HepG2 (cell line): ENCODE data around the gene STARD10. TPM values are rescaled to one million over a fixed set of nuclear protein-coding genes. Genes with fewer than 3 reads are reported as not detected.

ENCODE experiments used
- ATAC-seq: fragments of 200-7000 bp; cut with Tn5 transposase; 3 replicates; pipeline ENCODE4 v1.9.1; 2020; ENCODE audit warnings: mild to moderate bottlenecking, moderate library complexity
- BruUV-seq: library from RNA; stranded (reverse); fragments of 400-500 nt; replicated peaks from 2 replicates; lab custom pipeline; 2021; lab: Mats Ljungman, UMichigan
- CTCF ChIA-PET: fragments of 300-600 bp; formaldehyde crosslinking; extraction: SDS; loops from one replicate; lab custom pipeline; 2021; ENCODE audit warnings: low total read pairs, inconsistent platforms, low intra/inter-chr PET ratio; lab: Yijun Ruan, JAX
- POLR2A ChIA-PET: fragments of 350-600 bp; sonication (Branson Sonifier 250); formaldehyde crosslinking; loops from one replicate; lab custom pipeline; 2020; ENCODE audit warnings: antibody characterized with exemption, inconsistent platforms; lab: Yijun Ruan, JAX
- DNase-seq: peaks from one replicate; pipeline ENCODE4 v3.0.0-alpha.2; 2015; ENCODE audit warnings: low spot score
- FAIRE-seq: peaks from 3 replicates; lab custom pipeline; 2011; peaks lifted over from hg19 to GRCh38; lab: Jason Lieb, UNC
- H2AFZ ChIP-seq: one replicate; pipeline ENCODE4 v1.6.1; 2011; ENCODE audit warnings: low read length, inconsistent platforms
- H3K27ac ChIP-seq: fragments of 300-600 bp; 3 replicates; pipeline ENCODE4 v1.8.0; 2011; ENCODE audit warnings: mixed run types, mild to moderate bottlenecking, mixed read lengths, low read length, inconsistent platforms; ENCODE audit not compliant: insufficient read depth; ENCODE audit errors: extremely low read length
- H3K27me3 ChIP-seq, 2 experiments: fragments of 200-600 bp in 1 of 2; 2 replicates in 1 of 2; 3 replicates in 1 of 2; pipeline versions ENCODE4 v1.6.0 to v1.8.0; 2011; ENCODE audit warnings: low read length in 2 of 2, mild to moderate bottlenecking in 2 of 2, moderate library complexity in 2 of 2, inconsistent platforms in 1 of 2; ENCODE audit not compliant: insufficient read depth in 2 of 2, control insufficient read depth in 1 of 2
- H3K36me3 ChIP-seq, 2 experiments: fragments of 200-600 bp in 1 of 2; replicated peaks in 1 of 2; 2 replicates in 1 of 2; 3 replicates in 1 of 2; pipeline versions ENCODE4 v1.5.1 to v1.8.0; 2011; ENCODE audit warnings: low read length in 2 of 2, inconsistent platforms in 1 of 2; ENCODE audit not compliant: insufficient read depth in 2 of 2, control insufficient read depth in 1 of 2
- H3K4me1 ChIP-seq: 2 replicates; pipeline ENCODE4 v1.5.1; 2012; ENCODE audit warnings: low read length, inconsistent platforms; ENCODE audit not compliant: insufficient read depth
- H3K4me2 ChIP-seq: 2 replicates; pipeline ENCODE4 v1.6.0; 2011; ENCODE audit warnings: low read depth, low read length, inconsistent platforms
- H3K4me3 ChIP-seq, 3 experiments: fragments of 200-600 bp in 1 of 3; sonication (generic), shearing (Covaris generic) in 1 of 3; replicated peaks in 1 of 3; 2 replicates each; pipeline ENCODE4 v1.5.1; 2011 to 2016; ENCODE audit warnings: low read length in 3 of 3, inconsistent platforms in 2 of 3, low read depth in 2 of 3, mild to moderate bottlenecking in 2 of 3, control low read depth in 1 of 3, mixed read lengths in 1 of 3; ENCODE audit not compliant: insufficient read depth in 1 of 3
- H3K79me2 ChIP-seq: one replicate; pipeline ENCODE4 v1.6.1; 2011; ENCODE audit warnings: low read length, inconsistent platforms; ENCODE audit not compliant: insufficient read depth
- H3K9ac ChIP-seq: 2 replicates; pipeline ENCODE4 v1.6.0; 2011; ENCODE audit warnings: mild to moderate bottlenecking, low read depth, low read length, inconsistent platforms; ENCODE audit not compliant: insufficient read depth
- H3K9me3 ChIP-seq: 2 replicates; pipeline ENCODE4 v1.5.1; 2012; ENCODE audit warnings: mild to moderate bottlenecking, low read length
- H4K20me1 ChIP-seq: 2 replicates; pipeline ENCODE4 v1.6.0; 2011; ENCODE audit warnings: inconsistent platforms, mild to moderate bottlenecking, low read length, moderate library complexity; ENCODE audit not compliant: insufficient read depth
- AKAP8 ChIP-seq: sonication (generic); formaldehyde crosslinking; IDR thresholded peaks from 2 replicates; pipeline ENCODE4 v1.5.1; 2020; ENCODE audit warnings: mild to moderate bottlenecking, missing genetic modification reagents
- CBX2 ChIP-seq, 2 experiments: fragments of 200-600 bp in 1 of 2; sonication (generic); formaldehyde crosslinking in 1 of 2; IDR thresholded peaks; 2 replicates each; pipeline versions ENCODE4 v1.7.0 to v1.8.1; 2018 to 2022; ENCODE audit warnings: low read depth in 2 of 2, low read length in 1 of 2, mild to moderate bottlenecking in 1 of 2, missing genetic modification reagents in 1 of 2
- CREB1 ChIP-seq, 2 experiments: fragments of 450-650 bp in 1 of 2; IDR thresholded peaks; 2 replicates each; pipeline ENCODE4 v1.6.1; 2016 to 2017; ENCODE audit warnings: control low read depth in 1 of 2, mild to moderate bottlenecking in 1 of 2, missing compliant biosample characterization in 1 of 2, missing genetic modification characterization in 1 of 2
- CREBL2 ChIP-seq: sonication (generic); formaldehyde crosslinking; IDR thresholded peaks from 2 replicates; pipeline ENCODE4 v1.8.1; 2023; ENCODE audit warnings: missing genetic modification reagents, mild to moderate bottlenecking, borderline replicate concordance
- CREM ChIP-seq, 2 experiments: sonication (generic) in 1 of 2; formaldehyde crosslinking in 1 of 2; IDR thresholded peaks; 2 replicates each; pipeline versions ENCODE4 v1.4.0 to v1.6.1; 2016 to 2020; ENCODE audit warnings: antibody characterized with exemption in 1 of 2, mild to moderate bottlenecking in 1 of 2, missing genetic modification reagents in 1 of 2
- FOXP1 ChIP-seq, 2 experiments: fragments of 450-650 bp in 1 of 2; IDR thresholded peaks; 2 replicates each; pipeline ENCODE4 v1.6.1; 2017 to 2018; ENCODE audit warnings: antibody characterized with exemption in 1 of 2
- GTF2F1 ChIP-seq: fragments of 150-350 bp; IDR thresholded peaks from 2 replicates; pipeline ENCODE4 v1.6.1; 2014; ENCODE audit warnings: low read length
- IRF2 ChIP-seq: IDR thresholded peaks from 2 replicates; pipeline ENCODE4 v1.6.1; 2018; ENCODE audit warnings: missing genetic modification reagents, missing compliant biosample characterization
- KLF13 ChIP-seq: sonication (generic); formaldehyde crosslinking; IDR thresholded peaks from 2 replicates; pipeline ENCODE4 v1.4.0; 2020; ENCODE audit warnings: mild to moderate bottlenecking, missing genetic modification reagents
- KLF16 ChIP-seq, 2 experiments: sonication (generic) in 1 of 2; formaldehyde crosslinking in 1 of 2; IDR thresholded peaks; 2 replicates each; pipeline versions ENCODE4 v1.6.1 to v1.8.0; 2016 to 2023; ENCODE audit warnings: missing genetic modification reagents in 2 of 2, missing compliant biosample characterization in 1 of 2
- MTERF4 ChIP-seq: sonication (generic); formaldehyde crosslinking; IDR thresholded peaks from 2 replicates; pipeline ENCODE4 v1.8.0; 2023; ENCODE audit warnings: mild to moderate bottlenecking, missing genetic modification reagents
- NCOA1 ChIP-seq: sonication (generic); formaldehyde crosslinking; IDR thresholded peaks from 2 replicates; pipeline ENCODE4 v1.9.0; 2021; ENCODE audit warnings: missing genetic modification reagents
- NR3C1 ChIP-seq: sonication (generic); formaldehyde crosslinking; IDR thresholded peaks from 2 replicates; pipeline ENCODE4 v1.4.0; 2020; ENCODE audit warnings: missing genetic modification reagents
- SETDB1 ChIP-seq: sonication (generic); formaldehyde crosslinking; IDR thresholded peaks from 2 replicates; pipeline ENCODE4 v1.5.1; 2020; ENCODE audit warnings: missing genetic modification reagents, mild to moderate bottlenecking, borderline replicate concordance
- SRF ChIP-seq: IDR thresholded peaks from 2 replicates; pipeline ENCODE4 v1.6.1; 2011; ENCODE audit warnings: mild to moderate bottlenecking, low read depth, low read length, moderate library complexity
- TAF15 ChIP-seq: fragments of 200-400 bp; formaldehyde crosslinking; IDR thresholded peaks from one replicate; pipeline ENCODE4 v1.6.1; 2018; ENCODE audit warnings: mild to moderate bottlenecking, low read depth, low read length; ENCODE audit not compliant: poor library complexity, severe bottlenecking
- TOE1 ChIP-seq: sonication (generic); formaldehyde crosslinking; IDR thresholded peaks from 2 replicates; pipeline ENCODE4 v1.4.0; 2020; ENCODE audit warnings: mild to moderate bottlenecking, missing genetic modification reagents
- U2AF2 ChIP-seq: fragments of 200-400 bp; formaldehyde crosslinking; IDR thresholded peaks from 2 replicates; pipeline ENCODE4 v1.6.1; 2017; ENCODE audit warnings: low read depth, mild to moderate bottlenecking, low read length
- ZBTB46 ChIP-seq: sonication (generic); formaldehyde crosslinking; IDR thresholded peaks from 2 replicates; pipeline ENCODE4 v1.4.0; 2020; ENCODE audit warnings: mild to moderate bottlenecking, missing genetic modification reagents, borderline replicate concordance
- ZMYM2 ChIP-seq: sonication (generic); formaldehyde crosslinking; IDR thresholded peaks from 2 replicates; pipeline ENCODE4 v1.8.0; 2022; ENCODE audit warnings: mild to moderate bottlenecking, missing genetic modification reagents
- ZNF543 ChIP-seq: sonication (generic); formaldehyde crosslinking; IDR thresholded peaks from 2 replicates; pipeline ENCODE4 v1.4.0; 2020; ENCODE audit warnings: mild to moderate bottlenecking, missing genetic modification reagents
- ZNF850 ChIP-seq: sonication (generic); formaldehyde crosslinking; conservative IDR thresholded peaks from 2 replicates; pipeline ENCODE4 v1.9.0; 2021; ENCODE audit warnings: mild to moderate bottlenecking, missing genetic modification reagents
- WGBS: methylation state at CpG from one replicate; pipeline ENCODE4 v1.1.6; 2017; ENCODE audit warnings: low lambda C conversion rate; 5-methylcytosine and 5-hydroxymethylcytosine counted together
- in situ Hi-C: cut with HindIII; loops from 2 replicates; pipeline ENCODE4 v1.10.0; 2017; ENCODE audit warnings: low pct_unique_long_range_greater_than_20kb; ENCODE audit not compliant: extremely low pct_ligation_motif_present
- intact Hi-C: fragments of 100-400 bp; cut with micrococcal nuclease; formaldehyde crosslinking; loops from one replicate; pipeline ENCODE4 v1.10.0; 2022; ENCODE audit not compliant: unreplicated experiment
- polyA plus RNA-seq, 8 experiments: library from polyadenylated mRNA; depleted of rRNA in 3 of 8; stranded (reverse) in 7 of 8; unstranded in 1 of 8; fragments of >200 nt; fragmentation: Illumina TruSeq in 4 of 8; extraction: Trizol in 4 of 8; gene quantifications; 2 replicates each; pipeline versions ENCODE4 v1.2.1 to v1.2.3, GENCODE V29; 2011 to 2016; ENCODE audit warnings: low read depth in 4 of 8, missing spikeins in 1 of 8, mixed read lengths in 1 of 8; ENCODE audit not compliant: insufficient read depth in 1 of 8
- total RNA-seq, 5 experiments: library from RNA; depleted of rRNA; stranded (reverse); fragments of >200 nt; fragmentation: Illumina TruSeq; extraction: Trizol; gene quantifications; 2 replicates each; pipeline ENCODE4 v1.2.3, GENCODE V29; 2016; ENCODE audit warnings: low read depth in 1 of 5

STARD10 gene
- total and polyA plus RNA-seq, 2 of the 13 experiments (the other 11 are each of a cell fraction or from before 2014, with no cell fraction given), result 260 to 341 TPM

- H4K20me1 ChIP-seq, result no peaks in the 10 kb centered on the region
- H3K9me3 ChIP-seq, result no peaks in the 10 kb centered on the region
- ChIA-PET CTCF (interaction anchor here (3.6 kb wide), 1 partner anchor 89 kb away, joined by 25 read pairs; no protein-coding TSS in a partner anchor), POLR2A (interaction anchor here (0.8 to 2.9 kb wide), 5 partner anchors 19 to 89 kb away, joined by 3 to 22 read pairs (median 5); partner anchors contain the start of gene STARD10)
- 3% methylated on average over 16 of the region's 47 CpGs for WGBS
- H3K27ac ChIP-seq, result peak overlapping the region; percentile 94
- in situ Hi-C loops (no loop called here), intact Hi-C loops (loop anchor here (1.0 to 2.0 kb wide), 3 partner anchors 19 to 89 kb away; partner anchors contain the start of gene STARD10)
- H3K4me1 ChIP-seq, result peaks cover 37% of the 10 kb centered on the region
- DNase-seq (peak; percentile 65), ATAC-seq (peak; percentile 78), FAIRE-seq (no peak)
- peaks cover 20% of the 10 kb centered on the region for H3K79me2 ChIP-seq
- peak overlapping the region; percentile 91 for H3K9ac ChIP-seq
- no TSS peak for BruUV-seq
- peak overlapping the region; percentile 99 for H3K4me2 ChIP-seq
- H2AFZ ChIP-seq, result peak overlapping the region; percentile 43
- H3K27me3 ChIP-seq, result no peaks in the 10 kb centered on the region; a peak in 1 of 5 replicates
- H3K4me3 ChIP-seq, result peak overlapping the region; percentile 73 to 90 (median 82)
- H3K36me3 ChIP-seq, result peaks cover 0 to 2% of the 10 kb centered on the region in 2 experiments; a peak in 2 of 5 replicates
- TF ChIP-seq ZMYM2 (CRISPR knock-in tag) (no peak), GTF2F1 (no peak), MTERF4 (CRISPR knock-in tag) (no peak; the same call in 1 of the 2 replicates), CREB1 (IDR thresholded peaks at IDR 0.05) (no peak; the same call in 1 of the 2 replicates), CREB1 (CRISPR knock-in tag; IDR thresholded peaks at IDR 0.05) (no peak), ZNF850 (CRISPR knock-in tag) (no peak), KLF16 (CRISPR knock-in tag; IDR thresholded peaks at IDR 0.05) (no peak; a peak in 1 of 4 replicates), CREM (IDR thresholded peaks at IDR 0.05) (no peak; the same call in 1 of the 2 replicates), CREM (CRISPR knock-in tag; IDR thresholded peaks at IDR 0.05) (no peak), KLF13 (CRISPR knock-in tag) (no peak), NR3C1 (CRISPR knock-in tag) (no peak), CBX2 (IDR thresholded peaks at IDR 0.05; ENCODE audit: low read depth, low read length) (no peak), CBX2 (CRISPR knock-in tag; IDR thresholded peaks at IDR 0.05; ENCODE audit: low read depth) (no peak), TAF15 (no peak), ZBTB46 (no peak), TOE1 (no peak), CREBL2 (CRISPR knock-in tag) (no peak; the same call in 1 of the 2 replicates), SETDB1 (no peak), U2AF2 (no peak), ZNF543 (CRISPR knock-in tag) (no peak; the same call in 1 of the 2 replicates), SRF (no peak), FOXP1 (IDR thresholded peaks at IDR 0.05) (no peak), FOXP1 (CRISPR knock-in tag; IDR thresholded peaks at IDR 0.05) (no peak), NCOA1 (CRISPR knock-in tag) (no peak; the same call in 1 of the 2 replicates), AKAP8 (CRISPR knock-in tag) (no peak), IRF2 (CRISPR knock-in tag) (no peak; the same call in 1 of the 2 replicates)
Observed at GRCh38 chr11:72813740-72814285, 20.0 kb upstream of the STARD10 start.
